ENCODE results near the gene NHEJ1. TPM values are rescaled to one million over a fixed set of nuclear protein-coding genes. Genes with fewer than 3 reads are reported as not detected.

NHEJ1 gene
- total and polyA plus RNA-seq, 2 of the 13 experiments (the other 11 are each of a cell fraction or from before 2014, with no cell fraction given): 30.0 to 30.7 TPM

- TF ChIP-seq ZNF142 (CRISPR knock-in tag; IDR thresholded peaks at IDR 0.05): no peak
- no peak; the same call in 1 of the 2 replicates for TF ChIP-seq IKZF5 (CRISPR knock-in tag; IDR thresholded peaks at IDR 0.05)
- no peak for TF ChIP-seq NPAS2 (CRISPR knock-in tag; IDR thresholded peaks at IDR 0.05; ENCODE audit: borderline replicate concordance)
- TF ChIP-seq RBM39 (IDR thresholded peaks at IDR 0.05; ENCODE audit: low read depth, low read length, poor library complexity, severe bottlenecking): no peak
- no peak for TF ChIP-seq REPIN1 (CRISPR knock-in tag; IDR thresholded peaks at IDR 0.05; ENCODE audit: borderline replicate concordance, low read depth)
- no peak for TF ChIP-seq TERF1 (CRISPR knock-in tag; IDR thresholded peaks at IDR 0.05)
- TF ChIP-seq PRMT3 (CRISPR knock-in tag; IDR thresholded peaks at IDR 0.05; ENCODE audit: borderline replicate concordance, low read depth): no peak
- no peak for TF ChIP-seq LRRFIP1 (CRISPR knock-in tag; conservative IDR thresholded peaks at IDR 0.05)
- no peak for TF ChIP-seq ZNF766 (CRISPR knock-in tag; IDR thresholded peaks at IDR 0.05; ENCODE audit: borderline replicate concordance)
- no peak for TF ChIP-seq NCOR1 (IDR thresholded peaks at IDR 0.05; ENCODE audit: borderline replicate concordance, low read length)
- no peak for TF ChIP-seq DR1 (CRISPR knock-in tag; IDR thresholded peaks at IDR 0.05)
- TF ChIP-seq CREB1 (IDR thresholded peaks at IDR 0.05): no peak
- TF ChIP-seq CREB1 (CRISPR knock-in tag; IDR thresholded peaks at IDR 0.05): no peak
- no peak for TF ChIP-seq CCAR2 (optimal IDR thresholded peaks at IDR 0.05; ENCODE audit: low read depth, low read length)
- no peak for TF ChIP-seq ZGPAT (CRISPR knock-in tag; IDR thresholded peaks at IDR 0.05)
- TF ChIP-seq ZC3H13 (CRISPR knock-in tag; IDR thresholded peaks at IDR 0.05): no peak
- TF ChIP-seq RFX1 (IDR thresholded peaks at IDR 0.05): no peak
- no peak for TF ChIP-seq SYNCRIP (IDR thresholded peaks at IDR 0.05; ENCODE audit: insufficient read depth, low read depth, low read length)
- no peak for TF ChIP-seq MBD4 (IDR thresholded peaks at IDR 0.05; ENCODE audit: borderline replicate concordance, low read length)
Measured at GRCh38 chr2:219029829-219030165, 130.8 kb downstream of the NHEJ1 start (continued).

Data from HepG2 (cell line).